Esophagus mucosa (tissue), 1 donor: Measurements from ENCODE around the gene HTR3B. TPM values are rescaled to one million over a fixed set of nuclear protein-coding genes. Genes with fewer than 3 reads are reported as not detected.
"Not testable (repeated sequence)": the region's sequence is repeated elsewhere in the genome, so short reads cannot be mapped to it uniquely, and the experiment has no call there.

Experiments
- ATAC-seq: fragments of 200-7000 bp; cut with Tn5 transposase; one replicate; pipeline ENCODE4 v1.9.1; 2020
- total RNA-seq: library from RNA; stranded (reverse); gene quantifications from one replicate; pipeline ENCODE4 v1.2.4, GENCODE V29; 2023
- donor health status: DM: yes; HTN: yes; CAD: no.

Gene HTR3B
- total RNA-seq, 1 donor from 2014 or later: 0.28 TPM

DNA sequence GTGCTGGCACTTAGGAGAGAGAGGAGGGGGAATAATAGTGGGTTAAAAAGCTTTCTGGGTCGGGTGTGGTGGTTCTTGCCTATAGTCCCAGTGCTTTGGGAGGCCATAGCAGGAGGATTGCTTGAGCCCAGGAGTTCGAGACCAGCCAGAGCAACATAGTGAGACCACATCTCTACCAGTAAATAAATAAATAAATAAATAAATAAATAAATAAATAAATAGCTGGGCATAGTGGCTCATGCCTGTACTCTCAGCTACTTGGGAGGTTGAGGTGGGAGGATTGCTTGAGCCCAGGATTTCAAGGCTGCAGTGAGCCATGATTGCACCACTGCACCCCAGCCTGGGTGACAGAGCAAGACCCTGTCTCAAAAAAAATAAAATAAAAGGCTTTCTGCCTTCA lies 41.6 kb downstream of the HTR3B start:
- ATAC-seq: not testable (repeated sequence)

- ATAC-seq: no peak
Measured at GRCh38 chr11:113947994-113948393, 43.4 kb downstream of the HTR3B start.

DNA sequence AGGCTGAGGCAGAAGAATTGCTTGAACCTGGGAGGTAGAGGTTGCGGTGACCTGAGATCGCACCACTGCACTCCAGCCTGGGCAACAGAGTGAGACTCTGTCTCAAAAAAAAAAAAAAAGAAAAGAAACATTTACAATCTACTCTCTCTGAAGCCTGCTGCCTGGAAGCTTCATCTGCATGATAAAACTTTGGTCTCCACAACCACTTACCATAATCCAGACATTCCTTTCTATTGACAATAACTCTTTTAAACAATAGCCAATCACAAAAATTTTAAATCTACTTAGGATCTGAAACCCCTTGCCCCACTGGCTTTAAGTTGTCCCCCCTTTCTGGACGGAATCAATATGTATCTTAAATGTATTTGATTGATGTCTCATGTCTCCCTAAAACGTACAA lies 45.3 kb downstream of the HTR3B start:
- no peak for ATAC-seq

DNA sequence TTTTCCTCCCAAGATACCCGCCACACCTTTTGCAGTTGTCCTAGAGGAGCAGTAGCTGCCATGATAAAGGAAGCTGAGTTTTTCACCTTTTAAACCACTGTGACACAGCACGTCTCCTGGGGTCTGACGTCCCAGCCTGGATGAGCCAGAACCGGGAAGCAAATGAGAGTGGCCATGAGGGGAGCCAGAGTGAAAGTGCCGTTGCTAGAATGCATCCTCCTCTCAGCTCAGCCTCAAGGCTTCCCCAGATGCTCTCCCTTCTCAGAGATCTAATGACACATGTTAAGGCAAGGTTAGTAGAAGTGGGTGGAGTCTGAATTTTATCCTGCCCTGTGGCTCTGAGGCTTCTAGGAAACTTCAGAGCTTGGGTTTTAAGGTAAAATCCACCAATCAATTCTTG lies 46.9 kb downstream of the HTR3B start:
- ATAC-seq: no peak

DNA sequence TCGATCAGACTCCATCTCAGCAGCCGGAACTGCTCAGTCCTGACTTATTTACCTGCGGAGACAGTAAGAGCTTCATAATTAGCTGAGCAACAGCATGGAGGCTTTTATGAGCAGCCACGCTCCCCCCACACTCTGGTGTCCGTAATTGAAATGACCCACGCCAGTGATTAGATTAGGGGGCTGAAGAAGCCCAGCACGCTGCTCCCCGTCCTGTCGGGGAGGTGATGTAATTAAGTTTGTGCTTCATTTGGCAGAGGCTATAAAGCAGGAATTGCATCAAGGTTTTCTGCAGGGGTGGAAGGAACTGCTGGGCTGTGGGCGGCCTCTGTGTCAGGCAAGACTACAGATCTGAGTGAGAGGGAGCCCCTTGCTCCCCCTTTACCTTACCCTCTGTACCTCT lies 47.5 kb downstream of the HTR3B start:
- no peak for ATAC-seq

GRCh38 chr11:113952588-113952987 lies 48.0 kb downstream of the HTR3B start:
- ATAC-seq: no peak

DNA sequence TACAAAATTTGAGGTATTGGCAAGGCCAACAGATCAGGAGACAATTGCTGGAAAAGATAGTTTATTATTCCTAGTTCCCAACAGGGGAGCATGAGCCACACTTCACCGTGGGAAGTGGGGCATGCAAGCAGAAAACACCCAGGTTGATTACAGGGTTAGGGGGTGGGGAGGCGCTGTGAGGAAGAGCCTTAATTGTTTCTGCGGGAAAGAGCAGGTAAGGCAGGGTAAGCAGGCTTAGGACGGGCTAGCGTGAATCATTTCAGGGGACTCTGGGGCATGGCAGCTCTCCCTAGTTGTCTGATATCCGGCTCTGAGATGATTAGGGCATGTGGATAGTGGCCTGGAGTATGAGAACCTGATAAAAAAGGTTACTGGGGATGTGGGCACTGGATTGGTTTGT lies 49.6 kb downstream of the HTR3B start:
- peak; percentile 52 for ATAC-seq

GRCh38 chr11:113956986-113957385 lies 52.4 kb downstream of the HTR3B start:
- no peak for ATAC-seq

DNA sequence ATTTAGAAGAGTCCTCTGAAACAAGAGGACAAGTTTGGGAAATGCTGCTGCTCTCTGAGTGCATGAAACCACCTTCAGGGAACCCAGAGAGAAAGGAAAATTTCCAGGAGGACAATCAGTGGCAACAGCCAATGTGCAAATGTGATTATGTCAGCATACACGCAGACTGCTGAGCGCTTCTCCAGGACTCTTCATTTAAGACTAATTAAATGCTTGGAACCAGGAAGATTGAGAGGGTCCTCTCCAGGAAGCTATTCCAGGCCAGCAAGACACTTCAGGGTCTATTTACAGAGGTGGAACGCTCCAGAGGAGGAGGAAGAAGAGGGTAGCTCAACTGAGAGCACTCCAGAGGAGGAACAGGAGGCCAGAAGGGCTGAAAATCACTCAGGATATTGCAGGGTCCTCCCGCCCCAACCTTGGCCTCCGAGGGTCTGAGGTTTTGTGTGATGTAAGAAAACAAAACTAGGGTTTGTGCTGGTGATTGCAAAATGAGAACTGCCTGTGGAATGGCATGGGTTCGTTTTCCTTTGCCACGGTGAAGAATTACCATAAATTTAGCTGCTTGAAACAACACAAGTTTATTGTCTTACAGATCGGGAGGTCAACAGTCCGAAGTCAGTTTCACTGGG lies 56.2 kb downstream of the HTR3B start:
- no peak for ATAC-seq

- ATAC-seq: no peak
Measured at GRCh38 chr11:113967361-113967760, 62.8 kb downstream of the HTR3B start.

- ATAC-seq: no peak
Measured at GRCh38 chr11:113971506-113972195, 67.1 kb downstream of the HTR3B start.

DNA sequence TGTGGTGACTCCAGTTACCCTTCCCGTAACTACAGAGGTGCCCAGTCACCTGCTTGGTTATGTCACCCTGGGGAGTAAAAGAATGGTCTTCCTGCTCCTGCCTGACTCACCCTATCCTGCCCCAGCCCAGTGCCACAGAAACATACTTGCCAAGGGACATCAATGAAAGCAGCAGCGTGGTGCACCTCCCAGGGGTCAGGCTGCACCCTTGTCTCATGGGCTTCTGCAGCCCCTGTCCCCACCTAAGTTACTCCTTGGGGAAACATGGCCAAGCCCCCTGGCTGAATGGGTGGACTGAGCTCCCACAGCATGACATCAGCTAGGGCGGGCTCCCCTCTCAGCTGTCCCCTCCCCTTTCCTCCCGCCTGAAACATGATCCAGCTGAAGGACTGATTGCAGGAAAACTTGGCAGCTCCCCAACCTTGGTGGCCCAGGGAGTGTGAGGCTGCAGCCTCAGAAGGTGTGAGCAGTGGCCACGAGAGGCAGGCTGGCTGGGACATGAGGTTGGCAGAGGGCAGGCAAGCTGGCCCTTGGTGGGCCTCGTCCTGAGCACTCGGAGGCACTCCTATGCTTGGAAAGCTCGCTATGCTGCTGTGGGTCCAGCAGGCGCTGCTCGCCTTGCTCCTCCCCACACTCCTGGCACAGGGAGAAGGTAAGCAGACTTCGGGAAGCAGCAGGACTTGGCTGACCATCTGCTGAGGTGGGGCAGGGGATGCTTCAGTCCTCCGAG lies 70.3 kb downstream of the HTR3B start, which contains the start of gene HTR3A:
Gene HTR3A, plus strand, starts transcription at position 368 of the 730 bp plus-strand sequence. Its CDS starts 218 bp downstream, at position 586.
- ATAC-seq: peak; percentile 51

DNA sequence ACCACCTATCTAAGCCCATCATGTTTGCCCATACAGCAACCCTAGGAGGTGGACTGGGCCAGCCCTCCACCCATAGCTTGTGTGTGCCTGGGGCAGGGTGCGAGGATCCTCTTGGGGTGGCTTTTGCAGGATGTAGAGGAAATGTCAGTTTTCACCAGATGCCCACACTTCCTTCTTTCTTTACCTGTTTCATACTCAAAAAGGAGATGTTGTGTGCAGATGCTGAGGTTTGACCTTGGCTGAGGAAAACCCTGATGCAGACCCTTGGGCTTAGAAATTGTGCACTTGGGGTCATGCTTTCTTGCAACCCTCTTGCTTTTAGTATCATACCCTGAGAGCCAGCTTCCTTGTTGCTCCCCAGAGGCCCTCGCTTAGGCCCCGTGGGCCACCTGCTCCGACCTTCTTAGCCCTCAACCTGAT lies 72.5 kb downstream of the HTR3B start:
- peak; percentile 27 for ATAC-seq

DNA sequence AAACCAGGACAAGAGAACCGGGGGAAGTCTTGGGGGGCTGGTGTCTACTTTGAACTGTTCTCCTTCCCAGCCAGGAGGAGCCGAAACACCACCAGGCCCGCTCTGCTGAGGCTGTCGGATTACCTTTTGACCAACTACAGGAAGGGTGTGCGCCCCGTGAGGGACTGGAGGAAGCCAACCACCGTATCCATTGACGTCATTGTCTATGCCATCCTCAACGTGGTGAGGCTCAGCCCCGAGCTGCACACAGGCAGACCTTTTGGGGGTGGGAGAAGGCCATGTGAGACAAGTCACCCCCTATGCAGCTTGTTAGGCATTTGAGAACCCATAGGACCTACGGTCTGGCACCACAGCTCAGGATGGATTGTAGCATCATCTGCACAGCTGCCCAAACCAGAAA lies 73.1 kb downstream of the HTR3B start:
- ATAC-seq: peak; percentile 30

GRCh38 chr11:113979431-113979830 lies 74.8 kb downstream of the HTR3B start:
- ATAC-seq: no peak

DNA sequence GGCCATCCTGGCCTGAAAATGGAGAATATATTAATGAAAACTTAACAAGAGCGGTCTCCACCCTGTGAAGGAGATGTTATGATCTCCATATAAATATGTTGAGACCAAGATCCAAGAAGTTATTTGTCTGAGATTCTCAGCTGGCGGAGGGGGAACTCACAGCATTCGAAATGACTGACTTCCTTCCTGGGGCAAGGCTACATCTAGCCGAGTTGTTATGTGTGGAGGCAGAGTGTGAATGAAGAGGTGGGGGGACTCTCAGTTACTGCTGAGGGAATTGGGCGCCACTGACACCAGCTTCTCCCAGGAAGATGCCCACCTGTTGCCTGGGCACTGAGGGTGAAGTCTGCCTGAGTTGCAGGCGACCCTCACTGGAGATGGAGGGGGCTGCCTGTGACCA lies 76.2 kb downstream of the HTR3B start:
- ATAC-seq: no peak

- ATAC-seq: no peak
Measured at GRCh38 chr11:113982306-113982705, 77.7 kb downstream of the HTR3B start.

DNA sequence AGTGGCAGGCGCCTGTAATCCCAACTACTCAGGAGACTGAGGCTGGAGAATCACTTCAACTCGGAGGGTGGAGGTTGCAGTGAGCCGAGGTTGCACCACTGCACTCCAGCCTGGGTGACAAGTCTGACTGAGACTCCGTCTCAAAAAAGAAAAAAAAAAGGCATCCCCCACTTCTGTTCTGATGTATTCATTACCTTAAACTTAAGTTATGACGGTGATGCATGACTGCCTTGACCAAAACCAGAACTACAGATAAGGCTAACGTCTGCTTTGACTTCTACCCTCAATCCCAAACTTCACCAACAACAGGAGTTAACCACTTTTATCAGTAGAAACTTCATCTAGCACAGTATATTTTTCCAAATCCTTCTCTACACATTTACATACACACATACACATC lies 80.2 kb downstream of the HTR3B start:
- ATAC-seq: no peak

- ATAC-seq: no peak
Measured at GRCh38 chr11:113985906-113986305, 81.3 kb downstream of the HTR3B start.

GRCh38 chr11:113986351-113987140 lies 82.0 kb downstream of the HTR3B start:
- ATAC-seq: no peak

DNA sequence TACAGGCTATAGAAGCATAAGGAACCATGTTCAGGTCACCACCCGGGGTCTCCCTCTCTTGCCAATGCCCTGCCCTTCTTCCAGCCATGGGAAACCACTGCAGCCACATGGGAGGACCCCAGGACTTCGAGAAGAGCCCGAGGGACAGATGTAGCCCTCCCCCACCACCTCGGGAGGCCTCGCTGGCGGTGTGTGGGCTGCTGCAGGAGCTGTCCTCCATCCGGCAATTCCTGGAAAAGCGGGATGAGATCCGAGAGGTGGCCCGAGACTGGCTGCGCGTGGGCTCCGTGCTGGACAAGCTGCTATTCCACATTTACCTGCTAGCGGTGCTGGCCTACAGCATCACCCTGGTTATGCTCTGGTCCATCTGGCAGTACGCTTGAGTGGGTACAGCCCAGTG lies 84.8 kb downstream of the HTR3B start:
- ATAC-seq: no peak

GRCh38 chr11:113989916-113990315 lies 85.3 kb downstream of the HTR3B start:
- no peak for ATAC-seq

- ATAC-seq: no peak
Measured at GRCh38 chr11:113991170-113991569, 86.6 kb downstream of the HTR3B start.
